SU-DHL-6 (cell line): ENCODE data around the gene CNTN1.

Experiments used
- H2AFZ ChIP-seq: fragments of 200-600 bp; sonication (generic); 2 replicates; pipeline ENCODE4 v1.6.1; 2014; ENCODE audit warnings: low read depth, mild to moderate bottlenecking, moderate library complexity, mixed read lengths, antibody characterized with exemption, low read length; ENCODE audit not compliant: severe bottlenecking
- H3F3A ChIP-seq: fragments of 200-600 bp; shearing (Covaris generic); 2 replicates; pipeline ENCODE4 v1.6.0; 2016; ENCODE audit warnings: antibody characterized with exemption, mild to moderate bottlenecking; ENCODE audit not compliant: insufficient read depth
- H3K27ac ChIP-seq: fragments of 200-600 bp; sonication (generic); 2 replicates; pipeline ENCODE4 v1.5.1; 2016; ENCODE audit warnings: low read depth, mild to moderate bottlenecking, low read length, moderate library complexity, mixed read lengths
- H3K27me3 ChIP-seq: fragments of 200-600 bp; sonication (generic), shearing (Covaris generic); 2 replicates; pipeline ENCODE4 v1.6.0; 2014; ENCODE audit warnings: mild to moderate bottlenecking, low read length
- H3K36me3 ChIP-seq: fragments of 200-600 bp; sonication (generic); 2 replicates; pipeline ENCODE4 v1.6.1; 2014; ENCODE audit warnings: mild to moderate bottlenecking, low read length, mixed read lengths
- H3K4me2 ChIP-seq: fragments of 300-600, 200-600 bp; shearing (Covaris generic), sonication (generic); 2 replicates; pipeline ENCODE4 v1.6.0; 2014; ENCODE audit warnings: low read length, low read depth, mild to moderate bottlenecking; ENCODE audit not compliant: poor library complexity, severe bottlenecking
- H3K4me3 ChIP-seq: fragments of 200-600 bp; sonication (generic); 2 replicates; pipeline ENCODE4 v1.5.1; 2014; ENCODE audit warnings: antibody characterized with exemption, low read length, mild to moderate bottlenecking, mixed read lengths; ENCODE audit not compliant: insufficient read depth, poor library complexity, severe bottlenecking
- H3K79me2 ChIP-seq: fragments of 200-600 bp; sonication (generic); 2 replicates; pipeline ENCODE4 v1.6.1; 2014; ENCODE audit warnings: mild to moderate bottlenecking, low read length, moderate library complexity; ENCODE audit not compliant: insufficient read depth
- H3K9ac ChIP-seq: fragments of 200-600 bp; sonication (generic); 2 replicates; pipeline ENCODE4 v1.7.0; 2014; ENCODE audit warnings: mild to moderate bottlenecking, low read length
- H3K9me2 ChIP-seq: fragments of 200-600 bp; sonication (generic); replicated peaks from 2 replicates; pipeline ENCODE4 v1.6.1; 2014; ENCODE audit warnings: low read length; ENCODE audit not compliant: insufficient read depth
- H3K9me3 ChIP-seq: fragments of 200-600 bp; sonication (generic); 2 replicates; pipeline ENCODE4 v1.6.1; 2014; ENCODE audit warnings: low read length, mixed read lengths; ENCODE audit not compliant: insufficient read depth
- H4K20me1 ChIP-seq: fragments of 200-600 bp; sonication (generic); 2 replicates; pipeline ENCODE4 v1.6.1; 2014; ENCODE audit warnings: low read depth, mild to moderate bottlenecking, antibody characterized with exemption, low read length, moderate library complexity, mixed read lengths
- EZH2phosphoT487 ChIP-seq: fragments of 200-600 bp; sonication (generic), shearing (Covaris generic); conservative IDR thresholded peaks from 2 replicates; pipeline ENCODE4 v1.6.1; 2018; ENCODE audit warnings: mild to moderate bottlenecking, antibody characterized with exemption, low read length, moderate library complexity, mixed read lengths
- TF ChIP-seq, protein P1 (sequence below): fragments of 200-600 bp; sonication (generic); IDR thresholded peaks from one replicate; pipeline ENCODE4 v1.5.1; 2017; ENCODE audit warnings: antibody characterized with exemption, mild to moderate bottlenecking, low read length, moderate library complexity; ENCODE audit not compliant: insufficient read depth, poor library complexity, severe bottlenecking

CNTN1 gene

DNA sequence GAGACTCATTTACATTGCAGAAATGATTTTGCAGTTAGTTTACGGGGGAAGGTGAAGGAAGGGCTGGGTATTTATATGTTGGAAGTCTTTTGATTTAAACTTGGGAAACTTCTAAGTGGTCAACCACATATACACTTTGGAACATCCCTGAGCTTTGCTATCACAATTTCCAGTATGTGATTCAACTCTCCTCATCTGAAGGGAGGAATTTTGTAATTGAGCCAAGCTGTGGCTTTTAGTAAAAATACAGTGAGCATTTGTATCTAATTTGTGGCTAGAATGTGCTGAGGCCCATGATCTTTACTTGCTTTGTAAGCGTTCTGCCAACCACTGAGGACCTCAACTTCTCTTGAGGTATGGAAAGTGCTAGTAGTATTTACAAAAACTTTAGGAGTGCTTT, 260.8 kb downstream of the CNTN1 start:
- Histone ChIP-seq H3K4me3 (no peak overlapping the region), H3K27ac (no peak overlapping the region), H3K36me3 (no peaks in the 10 kb centered on the region)

DNA sequence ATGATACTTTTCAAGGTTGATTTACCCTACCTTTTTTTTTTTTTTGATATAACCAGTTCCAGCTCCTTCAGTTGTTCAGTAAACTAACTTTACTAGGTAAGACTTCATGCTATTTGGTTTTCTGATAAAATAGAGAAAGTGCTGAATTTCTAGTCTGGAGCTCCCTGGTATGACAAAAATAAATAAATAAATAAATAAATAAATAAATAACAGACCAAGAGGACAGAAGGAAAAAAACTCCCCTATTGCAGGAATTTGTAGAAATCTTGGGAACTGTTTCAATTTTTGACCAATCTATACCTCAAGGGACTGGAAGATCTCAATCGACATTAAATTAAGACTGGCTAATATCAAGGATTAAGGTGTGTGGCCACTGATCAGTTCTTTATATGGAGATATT, 265.2 kb downstream of the CNTN1 start:
- Histone ChIP-seq H2AFZ (no peak overlapping the region), H3K36me3 (no peaks in the 10 kb centered on the region), H3K9ac (no peak overlapping the region), H3K9me3 (no peaks in the 10 kb centered on the region), H3K9me2 (no peaks in the 10 kb centered on the region), H3F3A (no peaks in the 10 kb centered on the region; the same call in 1 of the 2 replicates), H3K27me3 (no peaks in the 10 kb centered on the region), H3K4me3 (no peak overlapping the region), H3K79me2 (no peaks in the 10 kb centered on the region), H4K20me1 (no peaks in the 10 kb centered on the region), H3K27ac (no peak overlapping the region), H3K4me2 (no peak overlapping the region)
- TF ChIP-seq, protein P1, sequence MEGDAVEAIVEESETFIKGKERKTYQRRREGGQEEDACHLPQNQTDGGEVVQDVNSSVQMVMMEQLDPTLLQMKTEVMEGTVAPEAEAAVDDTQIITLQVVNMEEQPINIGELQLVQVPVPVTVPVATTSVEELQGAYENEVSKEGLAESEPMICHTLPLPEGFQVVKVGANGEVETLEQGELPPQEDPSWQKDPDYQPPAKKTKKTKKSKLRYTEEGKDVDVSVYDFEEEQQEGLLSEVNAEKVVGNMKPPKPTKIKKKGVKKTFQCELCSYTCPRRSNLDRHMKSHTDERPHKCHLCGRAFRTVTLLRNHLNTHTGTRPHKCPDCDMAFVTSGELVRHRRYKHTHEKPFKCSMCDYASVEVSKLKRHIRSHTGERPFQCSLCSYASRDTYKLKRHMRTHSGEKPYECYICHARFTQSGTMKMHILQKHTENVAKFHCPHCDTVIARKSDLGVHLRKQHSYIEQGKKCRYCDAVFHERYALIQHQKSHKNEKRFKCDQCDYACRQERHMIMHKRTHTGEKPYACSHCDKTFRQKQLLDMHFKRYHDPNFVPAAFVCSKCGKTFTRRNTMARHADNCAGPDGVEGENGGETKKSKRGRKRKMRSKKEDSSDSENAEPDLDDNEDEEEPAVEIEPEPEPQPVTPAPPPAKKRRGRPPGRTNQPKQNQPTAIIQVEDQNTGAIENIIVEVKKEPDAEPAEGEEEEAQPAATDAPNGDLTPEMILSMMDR: no peak
- TF ChIP-seq EZH2phosphoT487: no peak

More for the DNA sequence above, 260.8 kb downstream of the CNTN1 start:
- no peak for TF ChIP-seq EZH2phosphoT487
- TF ChIP-seq, protein P1: no peak
- no peaks in the 10 kb centered on the region for H3K79me2 ChIP-seq
- H3K4me2 ChIP-seq: no peak overlapping the region
- H3K9ac ChIP-seq: no peak overlapping the region
- H3K9me2 ChIP-seq: no peaks in the 10 kb centered on the region
- no peaks in the 10 kb centered on the region for H3F3A ChIP-seq
- H3K27me3 ChIP-seq: no peaks in the 10 kb centered on the region
- no peak overlapping the region for H2AFZ ChIP-seq
- no peaks in the 10 kb centered on the region for H4K20me1 ChIP-seq
- no peaks in the 10 kb centered on the region for H3K9me3 ChIP-seq

DNA sequence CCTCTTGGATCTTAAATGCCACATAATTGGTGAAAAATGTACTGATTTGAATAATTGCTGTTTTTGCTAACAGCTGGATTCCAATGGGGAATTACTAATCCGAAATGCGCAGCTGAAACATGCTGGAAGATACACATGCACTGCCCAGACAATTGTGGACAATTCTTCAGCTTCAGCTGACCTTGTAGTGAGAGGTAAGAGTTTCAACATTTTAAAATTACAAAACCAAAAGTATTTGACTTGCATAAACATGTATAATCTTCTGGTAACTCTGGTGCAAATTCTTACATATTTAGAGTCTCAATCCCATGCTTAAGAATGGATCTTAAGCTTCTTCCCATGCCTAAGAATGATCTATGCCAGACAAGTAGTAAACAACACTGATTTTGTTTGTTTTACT, 266.8 kb downstream of the CNTN1 start:
- no peak overlapping the region for H3K4me2 ChIP-seq
- H4K20me1 ChIP-seq: no peaks in the 10 kb centered on the region
- H3K9me2 ChIP-seq: no peaks in the 10 kb centered on the region
- no peak overlapping the region for H2AFZ ChIP-seq
- no peaks in the 10 kb centered on the region for H3K27me3 ChIP-seq
- no peaks in the 10 kb centered on the region for H3K36me3 ChIP-seq
- H3K27ac ChIP-seq: no peak overlapping the region
- H3K4me3 ChIP-seq: no peak overlapping the region
- H3K9ac ChIP-seq: no peak overlapping the region
- no peaks in the 10 kb centered on the region; the same call in 1 of the 2 replicates for H3F3A ChIP-seq
- no peaks in the 10 kb centered on the region for H3K9me3 ChIP-seq
- TF ChIP-seq EZH2phosphoT487: no peak
- TF ChIP-seq, protein P1: no peak
- no peaks in the 10 kb centered on the region for H3K79me2 ChIP-seq
